Measurements from ENCODE around the gene RPS6KB2.
"Not testable (repeated sequence)": the region's sequence is repeated elsewhere in the genome, so short reads cannot be mapped to it uniquely, and the experiment has no call there.

RPS6KB2 gene

GRCh38 chr11:67400251-67400941 is 27.9 kb upstream of the RPS6KB2 start:
- H3K36me3 ChIP-seq (ENCODE audit: insufficient read depth, low read length) = peaks cover 22% of the 10 kb centered on the region
- H3K27ac ChIP-seq (ENCODE audit: low read depth, low read length) = peak overlapping the region; percentile 97
- peak overlapping the region; percentile 79 for H3K9ac ChIP-seq (ENCODE audit: low read length)
- H3K27me3 ChIP-seq (ENCODE audit: control insufficient read depth in 1 of 2, insufficient read depth in 2 of 2, low read length in 2 of 2) = peaks cover 0 to 16% of the 10 kb centered on the region in 2 donors
- H3K4me1 ChIP-seq (ENCODE audit: insufficient read depth, low read length) = peaks cover 23% of the 10 kb centered on the region
- H3K4me3 ChIP-seq (ENCODE audit: low read depth in 1 of 2, low read length in 2 of 2) = peak overlapping the region; percentile 66 to 81
- H3K9me3 ChIP-seq (ENCODE audit: low read length) = no peaks in the 10 kb centered on the region

- peaks cover 23% of the 10 kb centered on the region for H3K4me1 ChIP-seq (ENCODE audit: insufficient read depth, low read length)
- peaks cover 22% of the 10 kb centered on the region for H3K36me3 ChIP-seq (ENCODE audit: insufficient read depth, low read length)
- no peaks in the 10 kb centered on the region for H3K9me3 ChIP-seq (ENCODE audit: low read length)
Measured at GRCh38 chr11:67400942-67401494, 27.3 kb upstream of the RPS6KB2 start.

GRCh38 chr11:67401495-67402191 is 26.7 kb upstream of the RPS6KB2 start, which contains the start of gene PPP1CA:
Gene PPP1CA (minus strand): TSS chr11:67401858. CDS start chr11:67401782, 76 bp downstream.
- H3K27me3 ChIP-seq (ENCODE audit: control insufficient read depth in 1 of 2, insufficient read depth in 2 of 2, low read length in 2 of 2) = peaks cover 0 to 28% of the 10 kb centered on the region in 2 donors
- peaks cover 23% of the 10 kb centered on the region for H3K4me1 ChIP-seq (ENCODE audit: insufficient read depth, low read length)
- H3K9ac ChIP-seq (ENCODE audit: low read length) = peak within 1 kb of the TSS; percentile 79
- H3K27ac ChIP-seq (ENCODE audit: low read depth, low read length) = peak within 1 kb of the TSS; percentile 97
- H3K36me3 ChIP-seq (ENCODE audit: insufficient read depth, low read length) = peaks cover 22% of the 10 kb centered on the region
- H3K4me3 ChIP-seq (ENCODE audit: low read depth in 1 of 2, low read length in 2 of 2) = peak within 1 kb of the TSS; percentile 66 to 81
- H3K9me3 ChIP-seq (ENCODE audit: low read length) = no peaks in the 10 kb centered on the region

More at GRCh38 chr11:67400942-67401494, 27.3 kb upstream of the RPS6KB2 start:
- peak overlapping the region; percentile 79 for H3K9ac ChIP-seq (ENCODE audit: low read length)
- peak overlapping the region; percentile 66 to 81 for H3K4me3 ChIP-seq (ENCODE audit: low read depth in 1 of 2, low read length in 2 of 2)
- peaks cover 0 to 22% of the 10 kb centered on the region in 2 donors for H3K27me3 ChIP-seq (ENCODE audit: control insufficient read depth in 1 of 2, insufficient read depth in 2 of 2, low read length in 2 of 2)
- H3K27ac ChIP-seq (ENCODE audit: low read depth, low read length) = peak overlapping the region; percentile 97

- not testable (repeated sequence) for H3K9me3 ChIP-seq (ENCODE audit: low read length); H3K9ac ChIP-seq (ENCODE audit: low read length)
- peaks cover 0 to 35% of the 10 kb centered on the region in 2 donors for H3K27me3 ChIP-seq (ENCODE audit: control insufficient read depth in 1 of 2, insufficient read depth in 2 of 2, low read length in 2 of 2)
- peaks cover 22% of the 10 kb centered on the region for H3K36me3 ChIP-seq (ENCODE audit: insufficient read depth, low read length)
- H3K4me1 ChIP-seq (ENCODE audit: insufficient read depth, low read length) = peaks cover 23% of the 10 kb centered on the region
- H3K4me3 ChIP-seq (ENCODE audit: low read depth in 1 of 2, low read length in 2 of 2) = peak overlapping the region; percentile 21 to 66
- H3K27ac ChIP-seq (ENCODE audit: low read depth, low read length) = peak overlapping the region; percentile 53
Measured at GRCh38 chr11:67402192-67402839, 26.0 kb upstream of the RPS6KB2 start.

- not testable (repeated sequence) for H3K4me3 ChIP-seq (ENCODE audit: low read depth in 1 of 2, low read length in 2 of 2); H3K9ac ChIP-seq (ENCODE audit: low read length); H3K9me3 ChIP-seq (ENCODE audit: low read length); H3K27ac ChIP-seq (ENCODE audit: low read depth, low read length)
- peaks cover 0 to 37% of the 10 kb centered on the region in 2 donors for H3K27me3 ChIP-seq (ENCODE audit: control insufficient read depth in 1 of 2, insufficient read depth in 2 of 2, low read length in 2 of 2)
- peaks cover 14% of the 10 kb centered on the region for H3K36me3 ChIP-seq (ENCODE audit: insufficient read depth, low read length)
- H3K4me1 ChIP-seq (ENCODE audit: insufficient read depth, low read length) = peaks cover 23% of the 10 kb centered on the region
Measured at GRCh38 chr11:67403085-67403484, 25.2 kb upstream of the RPS6KB2 start.

- Histone ChIP-seq H3K4me3 (ENCODE audit: low read depth in 1 of 2, low read length in 2 of 2) (no peak overlapping the region), H3K9me3 (ENCODE audit: low read length) (no peaks in the 10 kb centered on the region), H3K27ac (ENCODE audit: low read depth, low read length) (no peak overlapping the region), H3K9ac (ENCODE audit: low read length) (no peak overlapping the region), H3K27me3 (ENCODE audit: control insufficient read depth in 1 of 2, insufficient read depth in 2 of 2, low read length in 2 of 2) (peaks cover 1 to 52% of the 10 kb centered on the region in 2 donors), H3K36me3 (ENCODE audit: insufficient read depth, low read length) (no peaks in the 10 kb centered on the region), H3K4me1 (ENCODE audit: insufficient read depth, low read length) (peaks cover 15% of the 10 kb centered on the region)
Measured at GRCh38 chr11:67404515-67405195, 23.6 kb upstream of the RPS6KB2 start.

GRCh38 chr11:67405196-67405567 is 23.1 kb upstream of the RPS6KB2 start:
- Histone ChIP-seq H3K27ac (ENCODE audit: low read depth, low read length) (no peak overlapping the region), H3K4me1 (ENCODE audit: insufficient read depth, low read length) (peaks cover 12% of the 10 kb centered on the region), H3K36me3 (ENCODE audit: insufficient read depth, low read length) (no peaks in the 10 kb centered on the region), H3K9me3 (ENCODE audit: low read length) (no peaks in the 10 kb centered on the region), H3K4me3 (ENCODE audit: low read depth in 1 of 2, low read length in 2 of 2) (no peak overlapping the region), H3K27me3 (ENCODE audit: control insufficient read depth in 1 of 2, insufficient read depth in 2 of 2, low read length in 2 of 2) (peaks cover 7 to 57% of the 10 kb centered on the region in 2 donors), H3K9ac (ENCODE audit: low read length) (no peak overlapping the region)

GRCh38 chr11:67405688-67406339 is 22.5 kb upstream of the RPS6KB2 start:
- Histone ChIP-seq H3K4me3 (ENCODE audit: low read depth in 1 of 2, low read length in 2 of 2) (no peak overlapping the region), H3K9ac (ENCODE audit: low read length) (no peak overlapping the region), H3K9me3 (ENCODE audit: low read length) (no peaks in the 10 kb centered on the region), H3K4me1 (ENCODE audit: insufficient read depth, low read length) (peaks cover 6% of the 10 kb centered on the region), H3K27ac (ENCODE audit: low read depth, low read length) (no peak overlapping the region), H3K27me3 (ENCODE audit: control insufficient read depth in 1 of 2, insufficient read depth in 2 of 2, low read length in 2 of 2) (peaks cover 10 to 63% of the 10 kb centered on the region in 2 donors), H3K36me3 (ENCODE audit: insufficient read depth, low read length) (no peaks in the 10 kb centered on the region)

- H3K27ac ChIP-seq (ENCODE audit: low read depth, low read length) = no peak overlapping the region
- peaks cover 15 to 70% of the 10 kb centered on the region in 2 donors for H3K27me3 ChIP-seq (ENCODE audit: control insufficient read depth in 1 of 2, insufficient read depth in 2 of 2, low read length in 2 of 2)
- H3K4me1 ChIP-seq (ENCODE audit: insufficient read depth, low read length) = peaks cover 5% of the 10 kb centered on the region
Measured at GRCh38 chr11:67406420-67406968, 21.8 kb upstream of the RPS6KB2 start.

GRCh38 chr11:67406969-67407687 is 21.2 kb upstream of the RPS6KB2 start:
- H3K4me1 ChIP-seq (ENCODE audit: insufficient read depth, low read length) = peaks cover 3% of the 10 kb centered on the region
- H3K4me3 ChIP-seq (ENCODE audit: low read depth in 1 of 2, low read length in 2 of 2) = no peak overlapping the region
- H3K27me3 ChIP-seq (ENCODE audit: control insufficient read depth in 1 of 2, insufficient read depth in 2 of 2, low read length in 2 of 2) = peaks cover 16 to 76% of the 10 kb centered on the region in 2 donors
- H3K27ac ChIP-seq (ENCODE audit: low read depth, low read length) = no peak overlapping the region
- H3K9me3 ChIP-seq (ENCODE audit: low read length) = no peaks in the 10 kb centered on the region
- H3K9ac ChIP-seq (ENCODE audit: low read length) = no peak overlapping the region
- H3K36me3 ChIP-seq (ENCODE audit: insufficient read depth, low read length) = no peaks in the 10 kb centered on the region

More at GRCh38 chr11:67406420-67406968, 21.8 kb upstream of the RPS6KB2 start:
- no peak overlapping the region for H3K4me3 ChIP-seq (ENCODE audit: low read depth in 1 of 2, low read length in 2 of 2)
- no peaks in the 10 kb centered on the region for H3K9me3 ChIP-seq (ENCODE audit: low read length)
- no peak overlapping the region for H3K9ac ChIP-seq (ENCODE audit: low read length)
- H3K36me3 ChIP-seq (ENCODE audit: insufficient read depth, low read length) = no peaks in the 10 kb centered on the region
